Uterus (tissue), 4 donors: ENCODE measurements around the gene SMIM13. TPM values are rescaled to one million over a fixed set of nuclear protein-coding genes. Genes with fewer than 3 reads are reported as not detected.

Experiments
- DNase-seq, 2 donors: peaks; one replicate each; pipeline ENCODE4 v3.0.0-alpha.2; 2019 to 2020
- H3K27ac ChIP-seq, 2 donors: fragments of 200-600 bp; sonication (generic); 1 replicate in 1 of 2; 2 replicates in 1 of 2; pipeline ENCODE4 v1.5.1; 2016 to 2018
- H3K27me3 ChIP-seq, 2 donors: fragments of 200-600 bp; sonication (generic); one replicate each; pipeline ENCODE4 v1.5.1; 2018 to 2019; ENCODE audit warnings: control low read depth in 1 of 2
- H3K36me3 ChIP-seq, 2 donors: fragments of 200-600 bp; sonication (generic); one replicate each; pipeline ENCODE4 v1.5.1; 2019; ENCODE audit warnings: control low read depth in 1 of 2
- H3K4me1 ChIP-seq, 2 donors: fragments of 200-600 bp; sonication (generic); one replicate each; pipeline ENCODE4 v1.5.1; 2018 to 2019; ENCODE audit warnings: control low read depth in 1 of 2
- H3K4me3 ChIP-seq, 2 donors: fragments of 200-600 bp; sonication (generic); 1 replicate in 1 of 2; 2 replicates in 1 of 2; pipeline ENCODE4 v1.5.1; 2018 to 2019; ENCODE audit warnings: mild to moderate bottlenecking in 1 of 2
- H3K9me3 ChIP-seq, 2 donors: fragments of 200-600 bp; sonication (generic); one replicate each; pipeline ENCODE4 v1.5.1; 2019; ENCODE audit warnings: control low read depth in 1 of 2
- POLR2A ChIP-seq, 2 donors: fragments of 450-650 bp; IDR thresholded peaks; one replicate each; pipeline ENCODE4 v1.6.1; 2016; ENCODE audit warnings: antibody characterized with exemption in 2 of 2, mild to moderate bottlenecking in 1 of 2, moderate library complexity in 1 of 2
- intact Hi-C: fragments of 100-400 bp; cut with DNase I; formaldehyde crosslinking; loops from one replicate; pipeline ENCODE4 v1.15.1; 2023; ENCODE audit warnings: low total_unique reads
- total RNA-seq, 4 donors: library from RNA; depleted of rRNA in 3 of 4; stranded (reverse); fragments of >200 nt in 3 of 4; gene quantifications; one replicate each; pipeline versions ENCODE4 v1.1.0 to v1.2.4, GENCODE V29; 2014 to 2023
- TF ChIP-seq, protein P1 (sequence below), 4 experiments: fragments of 200-600 bp in 2 of 4; fragments of 450-650 bp in 2 of 4; sonication (generic) in 2 of 4; IDR thresholded peaks; one replicate each; pipeline ENCODE4 v1.5.1; 2016 to 2019; ENCODE audit warnings: antibody characterized with exemption in 4 of 4, mild to moderate bottlenecking in 2 of 4, moderate library complexity in 1 of 4
- donor health status: DM: yes; HTN: yes; CAD: no.

The SMIM13 gene
- total RNA-seq: 10 to 100 TPM in 2 of 4 donors, 1 to 10 TPM in 2; 4.4 to 25.2 (median 11.4) TPM

DNA sequence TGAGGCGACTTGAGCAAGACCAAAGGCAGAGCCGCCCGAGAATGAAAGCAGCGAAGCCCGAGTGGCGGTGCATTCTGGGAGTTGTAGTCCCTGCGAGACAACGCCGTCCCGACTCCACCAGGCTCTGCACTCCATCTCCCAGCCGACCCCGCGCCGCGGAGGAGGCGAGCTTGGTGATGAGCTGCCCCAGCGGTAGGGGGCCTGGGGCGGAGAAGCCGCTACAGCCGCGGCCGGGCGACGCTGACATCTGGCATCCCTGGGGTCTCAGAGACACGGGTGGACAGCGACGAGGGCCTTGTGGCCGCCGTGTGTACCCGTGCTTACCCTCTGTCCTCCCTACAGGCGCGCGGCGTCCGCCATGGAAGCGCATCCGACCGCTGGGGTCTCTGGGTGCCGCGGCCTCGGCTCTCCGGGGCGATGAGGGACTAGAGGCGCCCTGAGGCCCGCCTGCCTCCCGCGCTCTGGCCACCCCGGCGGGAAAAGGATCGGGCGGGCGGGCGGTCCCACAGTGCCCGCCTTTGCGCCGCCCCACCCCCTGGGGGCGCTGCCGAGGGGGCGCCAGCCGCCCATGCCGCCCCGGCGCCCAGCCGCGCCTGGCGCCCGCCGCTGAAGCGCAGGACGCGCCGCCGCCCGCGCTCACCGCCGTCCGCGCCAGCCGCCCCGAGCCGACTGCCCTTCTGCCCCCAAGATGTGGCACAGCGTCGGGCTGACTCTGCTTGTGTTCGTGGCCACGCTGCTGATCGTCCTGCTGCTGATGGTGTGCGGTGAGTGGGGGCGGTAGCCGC, at the start of gene SMIM13:
Gene SMIM13 (plus strand): TSS at position 209 of the 785 bp plus-strand sequence. CDS start 480 bp downstream, at position 689.
- TF ChIP-seq, protein P1, sequence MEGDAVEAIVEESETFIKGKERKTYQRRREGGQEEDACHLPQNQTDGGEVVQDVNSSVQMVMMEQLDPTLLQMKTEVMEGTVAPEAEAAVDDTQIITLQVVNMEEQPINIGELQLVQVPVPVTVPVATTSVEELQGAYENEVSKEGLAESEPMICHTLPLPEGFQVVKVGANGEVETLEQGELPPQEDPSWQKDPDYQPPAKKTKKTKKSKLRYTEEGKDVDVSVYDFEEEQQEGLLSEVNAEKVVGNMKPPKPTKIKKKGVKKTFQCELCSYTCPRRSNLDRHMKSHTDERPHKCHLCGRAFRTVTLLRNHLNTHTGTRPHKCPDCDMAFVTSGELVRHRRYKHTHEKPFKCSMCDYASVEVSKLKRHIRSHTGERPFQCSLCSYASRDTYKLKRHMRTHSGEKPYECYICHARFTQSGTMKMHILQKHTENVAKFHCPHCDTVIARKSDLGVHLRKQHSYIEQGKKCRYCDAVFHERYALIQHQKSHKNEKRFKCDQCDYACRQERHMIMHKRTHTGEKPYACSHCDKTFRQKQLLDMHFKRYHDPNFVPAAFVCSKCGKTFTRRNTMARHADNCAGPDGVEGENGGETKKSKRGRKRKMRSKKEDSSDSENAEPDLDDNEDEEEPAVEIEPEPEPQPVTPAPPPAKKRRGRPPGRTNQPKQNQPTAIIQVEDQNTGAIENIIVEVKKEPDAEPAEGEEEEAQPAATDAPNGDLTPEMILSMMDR (IDR thresholded peaks at IDR 0.05): peak; percentile 29 to 70 (median 59)
- TF ChIP-seq POLR2A (IDR thresholded peaks at IDR 0.05): peak; percentile 70 to 85
- peak within 1 kb of the TSS; percentile 99 to 100 for H3K27ac ChIP-seq
- intact Hi-C loops: no loop called here
- peak within 1 kb of the TSS; percentile 96 to 100 for H3K4me3 ChIP-seq
- H3K4me1 ChIP-seq: no peaks in the 10 kb centered on the region
- no peaks in the 10 kb centered on the region for H3K27me3 ChIP-seq
- DNase-seq: peak; percentile 97 to 98
- no peaks in the 10 kb centered on the region for H3K36me3 ChIP-seq
- H3K9me3 ChIP-seq: no peaks in the 10 kb centered on the region

DNA sequence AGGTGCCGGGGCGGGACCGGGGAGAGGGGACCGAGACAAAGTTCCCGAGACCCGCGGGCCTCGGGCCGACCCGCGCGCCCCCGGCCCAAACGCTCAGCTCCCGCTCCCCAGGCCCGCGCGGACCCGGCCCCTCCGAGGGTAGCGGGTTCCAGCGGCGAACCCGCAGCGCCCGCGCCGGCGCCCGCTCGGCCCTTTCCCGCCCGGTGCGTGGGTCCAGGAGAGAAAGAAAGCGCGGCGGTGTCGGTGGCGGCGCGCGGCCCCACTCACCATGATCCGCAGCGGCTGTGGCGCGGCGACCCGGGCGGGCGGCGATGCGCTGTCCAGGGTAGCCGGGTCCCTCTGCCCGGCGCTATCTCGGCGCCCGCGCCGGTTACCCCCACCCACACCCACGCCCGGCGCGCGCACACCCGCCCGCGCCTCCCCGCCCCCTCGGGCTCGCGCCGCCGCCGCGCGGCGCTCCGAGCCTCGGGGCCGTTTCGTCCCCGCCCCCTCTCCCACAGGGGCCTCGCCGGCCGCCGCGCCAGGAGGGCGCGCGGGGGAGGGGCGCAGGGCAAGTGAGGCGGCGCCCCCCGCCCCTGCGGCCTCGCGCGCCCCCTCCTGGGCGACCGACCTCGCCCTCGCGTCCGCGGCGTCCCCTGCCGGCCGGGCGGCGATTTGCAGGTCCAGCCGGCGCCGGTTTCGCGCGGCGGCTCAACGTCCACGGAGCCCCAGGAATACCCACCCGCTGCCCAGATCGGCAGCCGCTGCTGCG, 49.5 kb upstream of the SMIM13 start, which contains the start of gene ELOVL2:
Gene ELOVL2 (minus strand): TSS at position 345 of the 751 bp plus-strand sequence. CDS start 75 bp downstream, at position 270.
- H3K27me3 ChIP-seq: peaks cover 4 to 20% of the 10 kb centered on the region in 2 donors
- H3K36me3 ChIP-seq: no peaks in the 10 kb centered on the region
- TF ChIP-seq POLR2A (IDR thresholded peaks at IDR 0.05): no peak
- TF ChIP-seq, protein P1 (IDR thresholded peaks at IDR 0.05): peak in 1 of 4 experiments; percentile 28
- H3K9me3 ChIP-seq: no peaks in the 10 kb centered on the region
- peak within 1 kb of the TSS; percentile 23 to 35 for H3K4me3 ChIP-seq
- DNase-seq: no peak
- no peak within 1 kb of the TSS for H3K27ac ChIP-seq
- intact Hi-C loops: no loop called here
- peaks cover 0 to 5% of the 10 kb centered on the region in 2 donors for H3K4me1 ChIP-seq

DNA sequence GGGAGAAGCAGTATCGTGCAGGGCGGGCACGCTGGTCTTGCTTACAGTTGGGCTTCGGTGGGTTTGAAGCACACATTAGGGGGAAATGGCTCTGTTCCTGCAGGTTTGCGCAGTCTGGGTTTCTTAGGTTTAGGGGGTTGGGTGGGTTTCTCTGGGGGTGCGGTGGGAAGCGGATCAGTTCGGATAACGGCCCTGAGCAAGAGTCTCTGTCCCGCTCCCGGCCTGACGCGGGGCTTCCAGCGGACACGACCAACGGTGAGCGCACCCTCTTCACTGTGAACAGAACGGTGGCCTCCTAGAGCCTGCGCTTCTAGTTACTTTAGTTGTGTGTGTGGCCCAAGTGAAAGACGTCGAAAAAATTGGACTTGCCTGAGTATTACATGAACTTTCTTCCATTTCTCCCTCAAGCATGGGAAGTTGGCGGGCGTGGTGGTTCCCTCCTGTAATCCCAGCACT, 48.9 kb upstream of the SMIM13 start:
- no peak overlapping the region for H3K4me3 ChIP-seq

DNA sequence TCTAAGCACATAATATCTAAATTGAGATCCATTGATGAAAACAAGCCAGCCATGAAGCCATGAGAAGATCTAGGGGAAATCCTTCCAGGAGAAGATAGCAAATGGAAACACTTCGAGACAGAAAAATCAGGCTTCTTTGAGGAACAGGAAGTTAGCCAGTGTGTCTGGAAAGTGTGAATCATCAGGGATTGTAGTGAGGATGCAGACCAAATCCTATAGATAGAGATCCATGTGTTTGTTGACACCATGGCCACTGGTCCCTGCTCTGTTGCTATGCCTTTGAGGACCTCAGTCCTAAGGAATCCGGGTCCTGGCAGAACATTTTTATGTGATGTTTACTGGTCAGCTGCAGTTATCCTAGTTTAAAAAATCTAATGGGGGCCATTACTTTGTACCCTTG, 42.9 kb upstream of the SMIM13 start:
- Histone ChIP-seq H3K4me3 (no peak overlapping the region), H3K9me3 (no peaks in the 10 kb centered on the region), H3K27me3 (peaks cover 0 to 12% of the 10 kb centered on the region in 2 donors), H3K36me3 (no peaks in the 10 kb centered on the region), H3K4me1 (no peaks in the 10 kb centered on the region), H3K27ac (no peak overlapping the region)
- no peak for DNase-seq
- intact Hi-C loops: no loop called here
- TF ChIP-seq, protein P1 (IDR thresholded peaks at IDR 0.05): no peak
- TF ChIP-seq POLR2A (IDR thresholded peaks at IDR 0.05): no peak

More for the DNA sequence above, 48.9 kb upstream of the SMIM13 start:
- Histone ChIP-seq H3K9me3 (no peaks in the 10 kb centered on the region), H3K27me3 (peaks cover 4 to 24% of the 10 kb centered on the region in 2 donors), H3K4me1 (peaks cover 0 to 5% of the 10 kb centered on the region in 2 donors), H3K36me3 (no peaks in the 10 kb centered on the region), H3K27ac (no peak overlapping the region)
- intact Hi-C loops: no loop called here
- no peak for DNase-seq
- TF ChIP-seq, protein P1 (IDR thresholded peaks at IDR 0.05): no peak
- no peak for TF ChIP-seq POLR2A (IDR thresholded peaks at IDR 0.05)
